Adipose tissue (tissue), 3 donors: ENCODE results near the gene PLEKHA5. TPM values are rescaled to one million over a fixed set of nuclear protein-coding genes. Genes with fewer than 3 reads are reported as not detected.
"Not testable (repeated sequence)": the region's sequence is repeated elsewhere in the genome, so short reads cannot be mapped to it uniquely, and the experiment has no call there.

Source experiments
- H3K27ac ChIP-seq: one replicate; pipeline ENCODE4 v1.5.1; 2013; ENCODE audit warnings: low read depth, low read length
- WGBS, 3 donors: extraction: QIAGEN DNeasy Blood & Tissue Kit; methylation state at CpG; one replicate each; pipeline ENCODE4 v1.1.7; 2013; 5-methylcytosine and 5-hydroxymethylcytosine counted together
- polyA plus RNA-seq, 3 donors: library from polyadenylated mRNA; stranded (reverse); fragments of 200-250 nt; gene quantifications; one replicate each; pipeline ENCODE4 v1.2.3, GENCODE V29; 2013
- donor health status: healthy with polysubstance abuse.
- donor health status: Bipolar disorder and iron deficiency.
- donor health status: healthy.

The PLEKHA5 gene
- polyA plus RNA-seq, 3 donors: 5.4 to 24.7 (median 7.8) TPM

DNA sequence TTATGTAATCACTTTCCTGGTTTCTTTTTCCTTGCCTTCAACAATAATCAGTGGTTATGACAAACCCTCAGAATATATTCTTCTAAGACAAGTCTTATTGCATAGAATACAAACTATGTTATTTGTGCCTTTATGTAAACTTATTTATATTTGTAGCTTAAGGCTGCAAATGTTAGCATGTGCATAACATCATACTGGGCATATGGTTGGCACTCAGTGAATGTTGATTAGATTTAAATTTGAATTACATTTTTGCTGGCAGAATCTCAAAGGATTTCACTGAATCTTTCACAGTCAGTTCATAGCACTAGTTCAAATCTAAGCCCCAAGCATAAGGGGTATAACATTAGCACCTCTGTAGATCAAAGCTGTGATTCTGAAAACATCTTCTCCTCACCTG, 196.6 kb downstream of the PLEKHA5 start:
- H3K27ac ChIP-seq: no peak overlapping the region

DNA sequence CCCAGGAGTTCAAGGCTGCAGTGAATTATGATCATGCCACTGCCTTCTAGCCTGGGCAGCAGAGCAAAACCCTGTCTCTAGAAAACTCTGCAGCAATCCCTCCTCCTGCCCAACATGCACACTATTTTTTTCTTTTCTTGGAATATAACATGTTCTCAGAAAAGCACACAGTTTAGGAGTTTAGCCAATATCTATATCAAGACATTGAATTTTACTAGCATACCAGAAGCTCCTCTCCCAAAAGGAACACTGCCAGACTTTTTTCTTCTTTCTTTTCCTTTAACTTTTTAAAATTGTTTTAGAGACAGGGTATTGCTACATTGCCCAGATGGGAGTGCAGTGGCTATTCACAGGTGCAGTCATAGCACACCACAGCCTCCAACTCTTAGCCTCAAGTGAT, 202.7 kb downstream of the PLEKHA5 start:
- no peak overlapping the region for H3K27ac ChIP-seq

DNA sequence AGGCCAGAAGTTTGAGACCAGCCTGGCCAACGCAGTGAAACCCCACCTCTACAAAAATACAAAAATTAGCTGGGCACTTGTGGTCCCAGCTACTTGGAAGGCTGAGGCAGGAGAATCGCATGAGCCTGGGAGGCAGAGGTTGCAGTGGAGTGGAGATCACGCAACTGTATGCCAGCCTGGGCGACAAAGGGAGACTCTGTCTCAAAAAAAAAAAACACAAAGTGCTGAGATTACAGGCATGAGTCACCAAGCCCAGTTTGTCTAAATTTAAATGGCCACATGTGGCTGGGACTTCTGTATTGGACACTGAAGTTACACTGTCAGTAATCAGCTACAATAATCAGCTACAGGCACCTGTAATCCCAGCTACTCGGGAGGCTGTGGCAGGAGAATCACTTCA, 208.9 kb downstream of the PLEKHA5 start:
- no peak overlapping the region for H3K27ac ChIP-seq
- WGBS, 3 donors: 92 to 98% (median 96%) methylated on average over 5 of the region's 5 CpGs

DNA sequence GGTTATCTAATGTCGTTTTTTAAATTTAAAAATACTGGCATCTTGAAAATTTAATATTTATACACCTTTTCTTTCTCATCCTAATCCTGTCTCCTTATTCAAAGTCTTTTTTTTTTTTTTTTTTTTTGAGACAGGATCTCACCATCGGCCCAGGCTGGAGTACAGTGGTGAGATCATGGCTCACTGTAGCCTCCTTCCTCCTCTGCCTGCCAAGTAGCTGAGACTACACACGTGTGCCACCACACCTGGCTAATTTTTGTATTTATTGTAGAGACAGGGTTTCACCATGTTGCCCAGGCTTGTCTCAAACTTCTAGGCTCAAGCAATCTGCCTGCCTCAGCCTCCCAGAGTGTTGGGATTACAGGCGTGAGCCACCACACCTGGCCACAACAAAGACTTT, 221.3 kb downstream of the PLEKHA5 start:
- 80 to 87% (median 87%) methylated on average over 4 of the region's 4 CpGs for WGBS, 3 donors
- not testable (repeated sequence) for H3K27ac ChIP-seq

DNA sequence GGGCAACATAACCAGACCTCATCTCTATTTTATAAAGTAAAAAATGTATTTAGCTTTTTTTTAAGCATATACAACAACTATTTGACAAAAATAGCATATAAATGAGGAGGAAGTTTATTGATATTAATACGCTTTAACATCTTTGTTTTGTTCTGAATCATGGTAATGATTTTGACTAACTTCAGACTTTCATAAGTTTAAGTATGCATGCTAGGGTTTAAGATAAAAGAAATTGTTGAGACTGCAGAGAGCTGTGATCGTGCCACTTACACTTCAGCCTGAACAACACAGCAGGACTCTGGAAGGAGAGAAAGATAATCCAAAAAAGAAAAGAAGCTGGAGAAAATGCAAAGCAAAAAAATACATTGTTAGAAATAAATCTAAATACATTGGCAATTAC, 221.8 kb downstream of the PLEKHA5 start:
- H3K27ac ChIP-seq: no peak overlapping the region
- 89 to 97% (median 96%) methylated on average over 2 of the region's 2 CpGs for WGBS, 3 donors

DNA sequence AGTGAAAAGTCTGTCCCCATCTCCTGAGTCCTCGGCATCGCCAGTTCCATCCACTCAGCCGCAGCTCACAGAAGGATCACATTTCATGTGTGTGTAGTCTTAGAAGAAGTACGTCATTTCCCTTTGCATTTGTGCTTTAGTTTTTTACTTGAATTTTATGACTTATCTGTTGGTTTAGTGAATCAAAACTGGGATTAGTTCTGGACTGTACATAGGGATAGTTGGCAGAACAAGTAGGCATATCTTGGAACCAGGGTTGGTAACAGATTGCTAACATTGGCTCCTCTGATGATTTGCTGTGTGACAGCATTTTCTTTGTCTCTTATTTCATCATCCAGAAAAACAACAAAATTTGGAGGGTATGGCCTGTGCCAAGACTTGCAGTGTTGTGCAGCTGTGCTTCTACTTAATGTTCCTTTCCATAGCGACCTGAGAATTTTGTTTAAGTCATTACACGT, 240.2 kb downstream of the PLEKHA5 start:
- WGBS, 3 donors: 72 to 89% (median 73%) methylated on average over 6 of the region's 6 CpGs
- no peak overlapping the region for H3K27ac ChIP-seq

DNA sequence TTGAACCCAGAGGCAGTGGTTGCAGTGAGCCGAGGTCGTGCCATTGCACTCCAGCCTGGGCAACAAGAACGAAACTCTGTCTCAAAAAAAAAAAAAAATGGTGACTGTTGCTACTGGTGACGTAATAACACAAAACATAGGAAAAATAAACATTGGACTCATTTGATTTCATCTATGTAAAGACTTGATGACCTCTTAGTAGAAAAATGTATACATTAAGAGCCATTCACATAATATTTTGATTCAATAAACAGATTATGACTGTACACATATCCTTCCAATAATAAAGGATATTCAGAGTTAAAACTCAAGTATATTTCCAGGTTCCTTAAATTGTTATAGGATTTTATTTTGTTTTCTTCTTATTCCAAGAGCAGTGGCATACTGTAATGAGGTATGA, 244.1 kb downstream of the PLEKHA5 start:
- H3K27ac ChIP-seq: no peak overlapping the region
- 94 to 99% (median 96%) methylated on average over 4 of the region's 4 CpGs for WGBS, 3 donors

DNA sequence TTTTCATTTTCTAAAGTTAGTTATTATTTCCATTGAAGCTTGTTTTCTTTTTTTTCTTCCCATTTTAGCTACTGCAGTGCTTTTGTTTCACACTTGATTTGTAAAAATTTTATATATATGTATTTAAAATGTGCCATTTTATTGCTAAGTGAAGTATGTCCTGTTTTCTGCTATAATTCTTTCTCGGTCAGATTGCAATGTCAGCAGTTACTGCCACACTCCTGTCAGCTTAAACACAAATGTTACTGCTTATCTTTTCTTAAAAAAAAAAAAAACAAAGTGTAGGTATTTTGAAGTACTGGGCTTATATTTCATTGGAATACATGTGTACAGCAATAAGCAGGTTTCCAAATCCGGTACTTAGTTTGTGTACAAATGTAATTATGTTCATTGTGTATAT, 246.4 kb downstream of the PLEKHA5 start:
- 68 to 86% (median 80%) methylated on average over 2 of the region's 2 CpGs for WGBS, 3 donors
- H3K27ac ChIP-seq: no peak overlapping the region

DNA sequence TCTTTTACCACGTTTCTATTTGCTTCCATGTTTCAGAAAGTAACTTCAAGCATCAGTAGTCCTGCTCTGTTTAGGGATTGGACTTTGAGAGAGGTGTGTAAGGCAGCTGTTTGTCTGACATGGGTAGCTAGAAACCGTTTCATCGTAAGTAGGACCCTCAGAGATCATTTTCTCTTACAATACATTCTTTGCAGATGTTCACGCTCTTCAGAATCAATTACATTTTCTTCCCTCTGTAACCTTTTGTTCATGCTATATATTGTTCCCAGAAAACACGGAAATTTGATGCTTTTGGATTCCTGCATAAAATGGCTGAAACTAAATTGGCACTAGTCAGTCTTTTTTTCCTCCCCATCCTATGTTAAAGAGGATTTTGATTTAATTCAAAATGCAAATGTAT, 247.2 kb downstream of the PLEKHA5 start:
- 88 to 90% (median 89%) methylated on average over 5 of the region's 5 CpGs for whole genome bisulfite sequencing, 3 donors
- H3K27ac ChIP-seq: no peak overlapping the region

DNA sequence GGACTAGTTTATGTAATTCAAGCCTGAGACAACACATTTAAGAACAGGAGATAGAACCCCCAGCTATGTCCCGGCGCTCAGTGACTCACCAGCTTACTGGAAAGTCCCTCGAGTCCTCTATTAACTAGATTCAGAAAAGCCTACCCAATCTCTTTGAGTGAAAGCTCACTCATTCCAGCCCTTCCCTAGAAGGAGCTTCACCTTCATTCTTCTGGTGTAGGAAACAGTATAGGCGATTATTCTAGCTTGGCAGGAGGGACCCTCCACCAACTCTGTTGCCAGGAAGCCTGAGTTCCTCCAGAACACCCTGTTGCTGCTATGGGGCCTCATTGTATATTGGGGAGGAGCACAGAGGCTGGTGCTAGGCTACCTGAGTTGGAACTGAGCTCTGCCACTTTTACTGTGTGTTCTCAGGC, 252.6 kb downstream of the PLEKHA5 start:
- 39 to 73% (median 60%) methylated on average over 4 of the region's 4 CpGs for WGBS, 3 donors
- no peak overlapping the region for H3K27ac ChIP-seq

DNA sequence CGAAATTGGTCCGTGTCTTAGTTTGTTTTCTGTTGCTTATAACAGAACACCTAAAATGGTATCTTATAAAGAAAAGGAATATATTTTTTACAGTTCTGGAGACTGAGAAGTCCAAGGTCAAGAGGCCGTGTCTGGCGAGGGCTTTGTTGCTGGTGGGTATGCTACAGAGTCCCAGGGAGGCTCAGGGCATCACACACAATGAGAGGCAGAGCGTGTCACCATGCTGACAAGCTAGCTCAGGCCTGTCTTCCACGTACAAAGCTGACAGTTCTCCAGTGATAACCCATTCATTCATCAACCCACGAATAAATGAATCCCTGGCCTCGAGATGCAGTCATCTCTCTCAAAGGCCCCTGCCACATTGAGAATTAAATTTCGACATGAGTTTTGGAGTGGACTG, 253.0 kb downstream of the PLEKHA5 start:
- WGBS, 3 donors: 90 to 94% (median 94%) methylated on average over 9 of the region's 9 CpGs
- no peak overlapping the region for H3K27ac ChIP-seq

DNA sequence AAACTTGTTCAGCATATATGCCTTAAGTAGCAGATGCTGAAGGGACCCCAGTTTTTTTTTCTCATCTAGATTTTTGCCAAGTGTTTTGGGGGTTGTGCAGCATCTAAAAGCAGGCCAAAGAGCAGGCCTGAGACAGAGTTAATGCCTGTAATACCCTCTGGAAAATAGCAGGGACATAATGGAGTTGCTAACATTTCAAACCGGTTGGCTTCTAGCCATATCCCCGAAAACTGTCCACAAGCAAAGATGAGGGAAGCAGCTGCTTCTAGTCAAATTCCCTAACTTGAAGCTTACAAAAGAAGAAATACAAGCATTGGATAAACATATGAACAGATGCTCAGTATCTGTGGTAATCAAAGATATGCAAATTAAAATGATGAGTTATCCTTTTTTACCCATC, 257.6 kb downstream of the PLEKHA5 start:
- H3K27ac ChIP-seq: no peak overlapping the region
- WGBS, 3 donors: 55 to 69% (median 68%) methylated on average over 2 of the region's 2 CpGs

DNA sequence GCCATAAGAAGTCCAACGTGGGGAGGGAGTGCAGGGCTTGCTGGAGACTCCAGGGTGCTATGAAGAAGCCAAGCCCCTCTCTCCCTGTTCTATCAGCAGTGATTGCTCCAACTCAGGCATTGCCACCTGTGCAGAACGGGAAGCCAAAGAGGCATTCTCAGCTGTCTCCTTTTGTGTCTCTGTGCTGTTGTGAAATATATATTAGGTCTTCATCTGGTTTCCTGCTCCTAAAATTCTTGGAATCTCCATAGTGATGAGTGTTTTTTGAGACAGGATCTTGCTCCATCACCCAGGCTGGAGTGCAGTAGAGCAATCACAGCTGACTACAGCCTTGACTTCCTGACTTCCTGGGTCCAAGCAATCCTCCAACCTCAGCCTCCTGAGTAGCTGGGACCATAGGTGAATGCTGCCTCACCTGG, 258.6 kb downstream of the PLEKHA5 start:
- no peak overlapping the region for H3K27ac ChIP-seq
- WGBS, 3 donors: 78 to 84% (median 81%) methylated on average over 2 of the region's 2 CpGs

DNA sequence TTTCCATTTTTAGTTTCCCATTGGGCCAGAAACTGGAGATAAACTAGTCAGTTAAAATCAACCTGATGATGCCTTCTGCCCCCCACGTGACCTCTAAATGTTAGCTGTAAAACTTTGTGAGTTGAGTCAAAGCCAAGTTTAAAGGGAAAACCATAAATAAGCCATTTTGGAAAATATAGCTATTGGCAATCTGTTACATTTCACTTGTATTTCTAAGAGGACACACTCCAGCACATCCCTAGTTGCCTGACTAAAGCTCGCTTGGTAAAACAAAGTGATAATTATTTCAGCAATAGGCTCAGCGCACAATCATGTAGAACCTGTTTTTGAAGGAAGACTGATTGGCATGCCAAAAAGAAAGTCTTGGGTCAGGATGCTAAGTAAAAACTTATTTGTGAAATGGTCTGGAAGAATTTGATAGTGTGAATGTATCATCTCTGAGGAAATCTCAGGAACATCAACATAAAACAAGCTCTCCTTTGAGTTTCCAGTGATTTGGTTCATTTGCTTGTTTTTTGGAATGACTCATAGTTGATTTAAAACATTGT, 260.6 kb downstream of the PLEKHA5 start:
- WGBS, 3 donors: 70 to 80% (median 74%) methylated on average over 3 of the region's 3 CpGs
- H3K27ac ChIP-seq: no peak overlapping the region

DNA sequence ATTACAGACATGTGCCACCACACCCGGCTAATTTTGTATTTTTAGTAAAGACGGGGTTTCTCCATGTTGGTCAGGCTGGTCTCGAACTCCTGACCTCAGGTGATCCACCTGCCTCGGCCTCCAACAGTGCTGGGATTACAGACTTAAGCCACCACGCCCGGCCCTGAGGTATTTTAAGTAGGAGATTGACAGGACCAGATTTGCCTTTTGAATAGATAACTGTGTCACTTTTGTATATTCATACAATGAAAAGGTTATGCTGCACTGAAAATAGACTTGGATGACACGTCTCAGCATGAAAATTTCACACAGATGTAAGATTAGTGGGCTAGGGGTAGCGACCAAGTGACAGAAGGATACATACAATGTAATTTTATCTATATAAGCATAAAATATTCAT, 263.1 kb downstream of the PLEKHA5 start:
- 92 to 97% (median 94%) methylated on average over 8 of the region's 8 CpGs for WGBS, 3 donors
- H3K27ac ChIP-seq: not testable (repeated sequence)

DNA sequence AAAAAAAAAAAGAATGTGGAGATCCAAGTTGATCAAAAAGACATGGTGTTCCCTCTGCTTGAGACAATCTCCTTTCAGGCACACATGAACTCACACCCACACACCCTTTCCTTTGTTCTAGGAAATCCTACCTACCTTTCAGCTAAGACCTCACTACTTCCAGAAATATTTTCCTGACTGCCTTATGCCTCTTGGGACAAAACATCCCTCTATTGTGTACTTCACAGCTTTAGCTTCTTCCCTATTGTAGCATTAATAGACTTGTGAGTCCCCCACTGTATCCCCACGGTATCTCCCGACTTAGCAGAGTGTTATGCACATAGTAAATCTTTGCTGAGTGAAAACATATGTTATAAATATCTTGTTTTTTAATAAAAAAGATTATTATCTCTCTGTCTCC, 264.9 kb downstream of the PLEKHA5 start:
- WGBS, 3 donors: 52 to 70% (median 68%) methylated on average over 2 of the region's 2 CpGs
- H3K27ac ChIP-seq: no peak overlapping the region

DNA sequence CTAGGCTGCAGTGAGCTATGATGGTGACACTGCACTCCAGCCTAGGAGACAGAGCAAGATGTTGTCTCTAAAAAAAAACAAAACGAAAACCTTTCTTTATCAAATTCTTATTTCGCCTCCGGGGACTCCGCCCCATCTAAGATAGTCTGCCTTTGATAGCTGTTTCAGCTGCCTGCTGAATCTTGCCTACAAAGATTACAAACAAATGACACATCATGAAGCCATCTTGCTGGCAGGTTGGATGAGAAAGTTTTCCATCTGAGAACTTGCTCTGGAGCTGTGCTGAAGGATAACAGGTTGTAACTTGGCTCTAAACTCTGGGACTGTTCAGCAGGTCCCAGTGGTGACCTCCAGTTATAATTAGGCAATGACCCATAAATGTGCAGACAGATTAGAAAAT, 268.0 kb downstream of the PLEKHA5 start:
- WGBS, 3 donors: 80 to 93% (median 87%) methylated on average over 4 of the region's 4 CpGs
- no peak overlapping the region for H3K27ac ChIP-seq

DNA sequence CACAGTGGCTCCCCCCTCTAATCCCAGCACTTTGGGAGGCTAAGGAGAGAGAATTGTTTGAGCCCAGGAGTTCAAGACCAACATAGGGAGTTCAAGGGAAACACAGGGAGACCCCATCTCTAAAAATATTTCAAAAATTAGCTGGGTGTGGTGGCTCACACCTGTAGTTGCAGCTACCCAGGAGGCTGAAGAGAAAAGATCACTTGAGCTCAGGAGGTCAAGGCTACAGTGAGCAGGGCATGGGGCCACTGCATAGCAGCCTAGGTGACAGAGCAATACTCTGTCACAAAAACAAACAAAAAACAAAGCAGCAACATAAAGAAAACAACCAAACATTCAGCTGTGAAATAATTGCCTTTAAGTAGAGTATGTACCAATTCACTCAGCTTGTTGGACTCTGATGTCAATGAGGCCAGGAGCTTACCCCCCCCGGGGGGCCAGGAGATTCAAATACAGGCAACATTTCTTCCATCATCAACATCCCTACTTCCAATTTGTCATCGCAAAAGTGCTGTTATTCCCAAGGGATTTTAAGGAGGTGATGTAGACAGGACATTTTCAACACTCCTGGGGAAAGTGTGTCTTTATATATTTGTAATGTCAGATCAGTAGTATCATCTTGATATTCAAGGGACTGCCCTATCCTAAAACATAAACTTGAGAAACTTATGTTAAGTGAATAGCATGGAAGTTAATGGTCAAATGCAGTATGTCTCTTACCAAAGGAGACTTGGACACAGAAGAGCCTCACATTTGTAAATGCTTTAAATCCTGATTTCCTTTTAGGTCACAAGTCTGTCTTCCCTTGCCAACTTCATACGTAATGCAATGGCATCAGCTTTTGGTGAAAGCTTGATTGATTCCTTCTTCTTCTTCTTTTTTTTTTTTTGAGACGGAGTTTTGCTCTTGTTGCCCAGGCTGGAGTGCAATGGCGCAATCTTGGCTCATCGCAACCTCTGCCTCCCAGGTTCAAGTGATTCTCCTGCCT, 269.1 kb downstream of the PLEKHA5 start:
- H3K27ac ChIP-seq: no peak overlapping the region
- WGBS, 3 donors: 57 to 87% (median 65%) methylated on average over 5 to 6 of the region's 6 CpGs

DNA sequence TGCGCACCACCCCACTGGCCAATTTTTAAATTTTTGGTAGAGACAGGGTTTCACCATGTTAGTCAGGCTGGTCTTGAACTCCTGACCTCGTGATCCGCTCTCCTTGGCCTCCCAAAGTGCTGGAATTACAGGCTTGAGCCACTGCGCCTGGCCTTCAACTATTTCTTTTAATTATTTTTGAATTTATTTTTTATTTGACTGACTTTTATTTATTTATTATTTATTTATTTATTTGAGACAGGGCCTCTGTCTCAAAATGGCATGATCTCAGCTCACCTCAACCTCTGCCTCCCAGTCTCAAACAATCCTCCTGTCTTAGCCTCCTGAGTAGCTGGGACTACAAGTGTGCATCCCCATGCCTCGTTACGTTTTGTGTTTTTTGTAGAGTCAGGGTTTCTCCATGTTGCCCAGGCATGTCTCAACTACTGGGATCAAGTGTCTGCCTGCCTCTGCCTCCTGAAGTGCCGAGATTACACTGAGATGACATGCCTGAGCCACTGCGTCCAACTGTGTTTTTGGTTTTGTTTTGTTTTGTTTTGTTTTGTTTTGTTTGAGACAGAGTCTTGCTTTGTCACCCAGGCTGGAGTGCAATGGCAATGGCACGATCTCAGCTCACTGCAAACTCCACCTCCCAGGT, 271.2 kb downstream of the PLEKHA5 start:
- WGBS, 3 donors: 96 to 97% (median 97%) methylated on average over 9 of the region's 9 CpGs
- not testable (repeated sequence) for H3K27ac ChIP-seq
